ENCODE data around the gene ZFP69.
"Not testable (repeated sequence)": the region's sequence is repeated elsewhere in the genome, so short reads cannot be mapped to it uniquely, and the experiment has no call there.

Gene ZFP69

GRCh38 chr1:40476924-40477677, at the start of gene ZFP69:
TSS of gene ZFP69 (plus strand) at chr1:40477290. CDS start at chr1:40479362, 2,072 bp downstream.
- DNase-seq = peak in 42 of 58 donors; percentile 7 to 57 (median 32)

- DNase-seq = no peak
Measured at GRCh38 chr1:40431385-40431784, 45.7 kb upstream of the ZFP69 start.

- DNase-seq = no peak
Measured at GRCh38 chr1:40432644-40433390, 44.3 kb upstream of the ZFP69 start.

GRCh38 chr1:40435471-40435870, 41.6 kb upstream of the ZFP69 start:
- DNase-seq = no peak

- no peak for DNase-seq
Measured at GRCh38 chr1:40435876-40436275, 41.2 kb upstream of the ZFP69 start.

GRCh38 chr1:40438391-40439015, 38.6 kb upstream of the ZFP69 start:
- peak in 4 of 58 donors; percentile 2 to 3 (median 2) for DNase-seq

- no peak for DNase-seq
Measured at GRCh38 chr1:40439247-40439646, 37.8 kb upstream of the ZFP69 start.

- DNase-seq = peak; percentile 41 to 92 (median 84)
Measured at GRCh38 chr1:40449684-40450494, 27.2 kb upstream of the ZFP69 start, which contains the start of gene ZFP69B. TSS of gene ZFP69B (plus strand) at chr1:40450476. CDS start at chr1:40450962, 486 bp downstream.

GRCh38 chr1:40450495-40451237, 26.4 kb upstream of the ZFP69 start:
- DNase-seq = peak in 43 of 58 donors; percentile 1 to 71 (median 33)

- no peak for DNase-seq
Measured at GRCh38 chr1:40451238-40451585, 25.9 kb upstream of the ZFP69 start.

- DNase-seq = no peak
Measured at GRCh38 chr1:40454873-40455272, 22.2 kb upstream of the ZFP69 start.

GRCh38 chr1:40462956-40463590, 14.0 kb upstream of the ZFP69 start:
- DNase-seq = no peak

GRCh38 chr1:40469327-40469726, 7.8 kb upstream of the ZFP69 start:
- no peak for DNase-seq

GRCh38 chr1:40475268-40475667, 1.8 kb upstream of the ZFP69 start:
- no peak for DNase-seq

- DNase-seq = peak in 7 of 58 donors; percentile 9 to 34 (median 22)
Measured at GRCh38 chr1:40477678-40478053, 576 bp downstream of the ZFP69 start.

GRCh38 chr1:40478276-40478675, 1.2 kb downstream of the ZFP69 start:
- DNase-seq = peak in 1 of 58 donors; percentile 6

- no peak for DNase-seq
Measured at GRCh38 chr1:40479156-40479555, 2.1 kb downstream of the ZFP69 start.

GRCh38 chr1:40495315-40495903, 18.3 kb downstream of the ZFP69 start:
- DNase-seq = no peak

- DNase-seq = not testable (repeated sequence)
Measured at GRCh38 chr1:40502651-40503050, 25.6 kb downstream of the ZFP69 start.

- DNase-seq = no peak
Measured at GRCh38 chr1:40507973-40508372, 30.9 kb downstream of the ZFP69 start.
